Germinal center (tissue), 1 donor: ENCODE data around the gene BCAR1.
"Not testable (repeated sequence)": the region's sequence is repeated elsewhere in the genome, so short reads cannot be mapped to it uniquely, and the experiment has no call there.

Experiments
- DNase-seq: peaks from one replicate; pipeline ENCODE4 v3.0.0; 2012; ENCODE audit warnings: mixed read lengths, low spot score

BCAR1 gene

DNA sequence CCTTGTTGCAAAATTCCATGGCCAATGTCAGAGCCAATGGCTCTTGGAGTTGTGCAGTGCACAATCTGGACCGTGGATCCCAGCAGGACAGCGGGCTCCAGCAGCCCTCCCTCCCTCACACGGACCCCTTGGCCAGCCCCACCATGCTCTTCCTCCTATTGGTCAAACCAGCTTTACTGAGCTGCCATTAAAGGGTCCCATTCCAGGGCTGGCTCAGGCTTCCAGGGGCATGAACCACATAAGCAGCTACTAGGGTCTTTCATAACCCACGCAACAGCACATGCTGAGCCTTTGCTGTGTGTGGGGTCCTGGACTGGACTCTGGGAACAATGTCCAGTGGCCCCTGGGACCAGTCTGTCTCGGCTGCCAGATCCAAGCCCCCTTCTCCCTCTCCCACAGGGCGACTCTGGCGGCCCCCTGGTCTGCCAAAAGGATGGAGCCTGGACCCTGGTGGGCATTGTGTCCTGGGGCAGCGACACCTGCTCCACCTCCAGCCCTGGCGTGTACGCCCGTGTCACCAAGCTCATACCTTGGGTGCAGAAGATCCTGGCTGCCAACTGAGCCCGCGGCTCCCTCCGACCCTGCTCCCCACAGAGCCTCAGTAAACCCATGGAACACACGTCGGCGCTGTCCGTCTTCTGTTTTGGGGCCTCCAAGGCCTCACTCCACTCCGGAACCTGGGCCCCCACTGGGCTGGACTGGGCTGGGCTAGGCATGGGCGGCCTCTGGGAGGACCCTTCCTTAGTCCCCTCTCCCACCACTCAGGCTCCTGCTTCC lies 26.9 kb downstream of the BCAR1 start:
- no peak for DNase-seq

DNA sequence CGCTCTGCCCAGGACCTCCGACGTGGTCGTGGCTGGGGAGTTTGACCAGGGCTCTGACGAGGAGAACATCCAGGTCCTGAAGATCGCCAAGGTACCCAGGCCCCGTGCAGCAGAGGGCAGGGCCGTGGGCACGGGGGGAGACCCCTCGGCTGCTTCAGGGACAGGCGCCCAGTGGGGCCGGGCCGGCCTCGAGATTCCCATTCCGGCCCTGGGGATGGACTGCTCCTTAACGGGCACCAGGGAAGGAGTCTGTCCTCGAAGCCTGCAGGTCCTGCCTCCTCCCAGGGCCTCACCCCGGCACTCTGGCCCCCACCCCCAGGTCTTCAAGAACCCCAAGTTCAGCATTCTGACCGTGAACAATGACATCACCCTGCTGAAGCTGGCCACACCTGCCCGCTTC lies 28.3 kb downstream of the BCAR1 start:
- not testable (repeated sequence) for DNase-seq

DNA sequence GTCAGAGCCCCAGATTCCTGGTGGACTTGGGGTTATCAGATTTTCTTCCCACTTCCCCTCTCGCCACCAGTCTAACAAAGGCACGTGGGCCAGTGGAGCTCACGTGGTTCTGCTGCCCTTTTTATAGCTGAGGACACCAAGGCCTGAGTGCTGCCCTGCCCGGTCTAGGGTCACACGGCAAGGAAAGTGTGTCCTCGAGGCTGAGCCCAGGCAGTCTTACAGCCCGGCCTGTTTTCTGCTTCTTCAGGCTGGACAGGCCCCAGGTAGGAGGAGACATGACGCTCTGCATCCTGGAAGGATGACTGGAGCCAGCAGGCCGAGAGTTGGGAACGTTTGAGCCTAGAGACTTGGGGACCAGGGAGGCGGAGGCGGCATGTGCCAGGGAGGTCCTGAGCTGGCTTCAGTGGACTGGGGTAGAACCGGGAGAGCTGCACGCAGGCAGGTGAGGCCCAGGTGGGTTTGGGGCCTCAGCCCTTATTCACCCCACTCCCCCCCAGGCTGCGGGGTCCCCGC lies 29.1 kb downstream of the BCAR1 start:
- DNase-seq, result no peak

- DNase-seq, result no peak
Observed at GRCh38 chr16:75219838-75220237, 31.6 kb downstream of the BCAR1 start.

DNA sequence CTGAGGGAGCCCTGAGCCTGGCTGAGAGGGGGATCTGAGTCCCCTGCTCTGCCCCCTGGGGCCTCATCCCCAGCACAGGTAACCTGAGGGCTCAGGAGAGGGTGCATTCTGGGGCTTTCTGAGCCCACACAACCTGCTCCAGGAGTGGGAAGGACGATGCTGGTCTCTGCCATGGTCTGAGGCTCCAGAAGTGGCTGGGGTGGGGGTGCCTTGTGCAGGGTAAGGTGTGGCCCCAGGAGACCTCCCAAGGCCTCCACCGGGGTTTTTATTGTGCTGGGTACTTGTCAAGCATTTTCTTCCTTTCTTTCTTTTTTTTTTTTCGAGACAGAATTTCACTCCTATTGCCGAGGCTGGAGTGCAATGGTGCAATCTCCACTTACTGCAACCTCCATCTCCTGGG lies 32.3 kb downstream of the BCAR1 start:
- DNase-seq, result no peak

GRCh38 chr16:75218256-75219076 lies 33.0 kb downstream of the BCAR1 start, which contains the start of gene CTRB1:
TSS of gene CTRB1 (plus strand) at chr16:75218988. CDS start at chr16:75219008, 20 bp downstream.
- no peak for DNase-seq

DNA sequence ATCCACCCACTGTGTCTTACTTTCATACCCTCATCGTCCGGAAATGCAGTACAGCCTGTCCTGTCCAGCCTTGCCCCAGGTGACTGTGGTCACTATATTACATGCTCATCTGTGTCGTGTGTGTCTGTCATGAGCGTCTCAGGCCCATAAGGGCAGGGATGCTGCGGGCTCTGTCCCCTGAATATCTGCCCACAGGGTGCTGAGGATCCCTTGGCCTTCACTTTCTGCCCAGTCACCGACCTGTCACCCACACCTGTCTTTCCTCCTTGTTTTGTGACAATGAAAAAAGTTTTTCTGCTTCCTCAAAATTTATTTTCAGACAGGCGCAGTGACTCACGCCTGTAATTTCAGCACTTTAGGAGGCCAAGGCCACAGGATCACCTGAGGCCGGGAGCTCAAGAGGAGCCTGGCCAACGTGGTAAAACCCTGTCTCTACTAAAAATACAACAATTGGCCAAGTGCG lies 34.0 kb downstream of the BCAR1 start:
- no peak for DNase-seq

- no peak for DNase-seq
Observed at GRCh38 chr16:75216576-75216975, 34.8 kb downstream of the BCAR1 start.

GRCh38 chr16:75216127-75216526 lies 35.3 kb downstream of the BCAR1 start:
- no peak for DNase-seq

DNA sequence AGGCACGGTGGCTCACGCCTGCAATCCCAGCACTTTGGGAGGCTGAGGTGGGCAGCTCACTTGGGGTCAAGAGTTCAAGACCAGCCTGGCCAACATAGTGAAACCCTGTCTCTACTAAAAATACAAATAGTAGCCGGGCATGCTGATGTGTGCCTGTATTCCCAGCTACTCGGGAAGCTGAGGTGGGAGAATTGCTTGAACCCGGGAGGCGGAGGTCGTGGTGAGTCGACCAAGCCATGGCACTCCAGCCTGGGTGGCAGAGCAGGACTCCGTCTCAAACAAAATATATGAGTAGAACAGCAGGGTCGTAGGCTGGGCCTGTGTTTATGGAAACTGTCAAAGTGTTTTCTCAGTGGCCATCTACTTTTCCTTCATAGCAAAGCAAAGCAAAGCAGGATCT lies 40.1 kb downstream of the BCAR1 start:
- not testable (repeated sequence) for DNase-seq

- DNase-seq, result no peak
Observed at GRCh38 chr16:75209944-75210343, 41.5 kb downstream of the BCAR1 start.

GRCh38 chr16:75209514-75209913 lies 41.9 kb downstream of the BCAR1 start:
- not testable (repeated sequence) for DNase-seq

- no peak for DNase-seq
Observed at GRCh38 chr16:75208861-75209505, 42.4 kb downstream of the BCAR1 start.

- DNase-seq, result no peak
Observed at GRCh38 chr16:75208242-75208825, 43.1 kb downstream of the BCAR1 start.

DNA sequence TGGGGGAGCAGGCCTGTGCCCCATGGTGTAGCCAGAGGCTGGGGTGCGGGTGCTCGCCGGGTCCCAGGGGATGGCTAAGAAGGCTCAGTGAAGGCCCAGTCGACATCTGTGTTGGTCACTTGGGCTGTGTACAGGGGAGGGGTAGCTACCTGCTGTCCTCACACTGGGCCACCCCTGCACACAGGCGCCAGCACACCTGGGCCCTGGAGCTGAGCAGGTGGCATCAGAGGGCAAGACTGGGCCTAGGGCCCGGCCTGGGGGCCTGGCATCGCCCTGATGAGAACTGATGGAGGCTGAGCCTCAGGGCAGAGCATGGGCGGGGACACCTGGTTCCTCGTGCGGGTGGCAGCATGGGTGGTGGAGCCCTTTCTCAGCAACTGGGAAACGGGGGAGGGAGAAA lies 43.6 kb downstream of the BCAR1 start:
- no peak for DNase-seq

GRCh38 chr16:75206749-75207451 lies 44.5 kb downstream of the BCAR1 start, which contains the start of gene CTRB2:
TSS of gene CTRB2 (minus strand) at chr16:75207161. CDS start at chr16:75207141, 20 bp downstream.
- DNase-seq, result no peak

DNA sequence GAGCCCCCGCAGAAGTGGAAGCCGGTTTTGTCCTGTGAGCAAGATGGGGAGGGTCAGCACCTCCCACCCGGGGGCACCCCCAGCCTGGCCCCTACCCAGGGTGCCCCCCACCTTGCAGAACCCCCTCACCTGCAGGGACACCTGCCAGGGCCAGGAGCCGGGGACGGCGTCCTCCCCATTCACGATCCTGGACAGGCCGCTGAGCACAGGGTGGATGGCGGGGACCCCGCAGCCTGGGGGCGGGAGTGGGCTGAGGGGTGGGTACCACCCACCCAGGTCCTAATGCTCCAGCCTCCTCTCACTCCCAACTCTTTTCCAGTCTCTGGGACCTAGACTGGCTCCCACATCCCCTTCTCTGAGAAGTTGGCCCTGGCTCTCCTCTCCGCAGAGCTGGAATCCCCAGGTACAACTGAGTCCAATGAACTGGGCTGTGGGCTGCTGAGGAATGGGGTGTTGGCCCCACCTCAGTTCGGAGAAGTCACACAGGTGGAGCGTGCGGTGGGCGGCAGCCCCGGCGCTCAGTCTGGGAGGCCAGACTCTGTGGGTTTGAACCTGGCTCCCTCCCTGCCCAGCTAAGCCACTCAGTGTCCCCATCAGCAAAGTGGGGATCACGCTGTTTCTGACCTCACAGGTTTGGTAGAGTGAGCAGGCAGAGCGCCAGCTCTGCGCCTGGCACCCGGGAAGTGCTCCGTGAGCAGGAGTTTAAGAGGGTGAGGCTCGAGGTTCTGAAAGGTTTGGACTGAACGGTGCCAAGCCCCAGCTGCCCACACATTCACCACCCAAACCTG lies 45.3 kb downstream of the BCAR1 start:
- not testable (repeated sequence) for DNase-seq

DNA sequence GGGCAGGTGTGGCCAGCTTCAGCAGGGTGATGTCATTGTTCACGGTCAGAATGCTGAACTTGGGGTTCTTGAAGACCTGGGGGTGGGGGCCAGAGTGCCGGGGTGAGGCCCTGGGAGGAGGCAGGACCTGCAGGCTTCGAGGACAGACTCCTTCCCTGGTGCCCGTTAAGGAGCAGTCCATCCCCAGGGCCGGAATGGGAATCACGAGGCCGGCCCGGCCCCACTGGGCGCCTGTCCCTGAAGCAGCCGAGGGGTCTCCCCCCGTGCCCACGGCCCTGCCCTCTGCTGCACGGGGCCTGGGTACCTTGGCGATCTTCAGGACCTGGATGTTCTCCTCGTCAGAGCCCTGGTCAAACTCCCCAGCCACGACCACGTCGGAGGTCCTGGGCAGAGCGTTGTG lies 46.0 kb downstream of the BCAR1 start:
- DNase-seq, result not testable (repeated sequence)

DNA sequence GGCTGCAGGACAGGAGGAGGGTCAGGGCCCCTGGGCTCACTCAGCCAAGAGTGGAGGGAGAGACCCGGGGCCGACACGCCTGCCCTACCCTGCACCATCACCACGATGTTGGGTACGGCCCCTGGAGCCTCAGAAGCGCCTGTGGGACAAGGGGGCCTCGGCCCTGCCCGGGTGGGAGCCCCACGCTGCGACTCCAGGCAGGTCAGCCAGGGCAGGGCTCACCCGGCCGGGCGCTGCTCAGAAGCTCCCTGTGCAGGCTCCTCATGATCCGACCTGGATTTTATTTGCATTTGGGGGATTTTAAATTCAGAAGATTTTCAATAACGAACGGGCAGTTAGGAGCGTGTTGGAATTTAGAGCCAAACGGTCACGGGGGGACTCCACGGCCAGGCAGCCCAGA lies 46.5 kb downstream of the BCAR1 start:
- not testable (repeated sequence) for DNase-seq

DNA sequence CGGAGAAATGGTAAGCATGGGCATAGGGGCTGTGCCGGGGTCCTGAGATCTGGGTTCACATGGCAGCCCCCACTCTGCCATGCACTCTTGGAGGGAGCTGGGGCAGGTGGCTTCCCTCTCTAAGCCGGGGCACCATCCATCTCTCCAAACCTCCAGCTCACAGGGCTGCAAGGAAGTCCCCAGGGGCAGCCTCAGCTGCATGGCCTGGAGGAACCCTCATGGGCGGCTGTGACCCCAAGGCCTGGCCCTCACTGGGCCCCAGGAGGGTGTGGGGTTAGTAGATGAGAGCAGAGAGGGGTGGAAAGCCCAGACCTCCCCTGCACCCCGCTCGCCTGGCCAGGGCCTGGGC lies 47.0 kb downstream of the BCAR1 start:
- DNase-seq, result no peak
